Astrocyte of the hippocampus (primary cell): ENCODE measurements around the gene MACROD2.
"Not testable (repeated sequence)": the region's sequence is repeated elsewhere in the genome, so short reads cannot be mapped to it uniquely, and the experiment has no call there.

Experiments used
- DNase-seq: peaks from one replicate; pipeline ENCODE4 v3.0.0; 2011; ENCODE audit warnings: low read depth, low spot score

MACROD2 gene

DNA sequence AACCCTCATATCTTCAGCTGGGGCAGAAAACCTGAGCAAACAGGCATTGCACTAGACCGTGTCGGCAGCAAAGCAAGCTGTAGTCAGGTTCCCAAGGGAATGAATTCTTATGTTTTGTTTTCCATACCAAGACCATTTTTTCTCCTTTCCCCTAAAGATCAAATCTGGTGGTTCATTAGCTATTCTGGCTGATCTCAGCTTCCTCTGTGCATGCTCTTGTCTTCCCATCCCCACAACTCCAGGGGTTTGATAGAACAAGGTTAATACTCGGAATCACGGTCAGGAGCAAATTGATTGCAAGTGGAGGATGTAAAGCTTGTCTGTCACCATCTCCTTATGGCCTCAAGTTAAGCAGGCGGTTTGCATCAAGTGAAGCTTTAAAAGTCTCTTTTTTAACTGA lies 1799.1 kb downstream of the MACROD2 start:
- no peak for DNase-seq

DNA sequence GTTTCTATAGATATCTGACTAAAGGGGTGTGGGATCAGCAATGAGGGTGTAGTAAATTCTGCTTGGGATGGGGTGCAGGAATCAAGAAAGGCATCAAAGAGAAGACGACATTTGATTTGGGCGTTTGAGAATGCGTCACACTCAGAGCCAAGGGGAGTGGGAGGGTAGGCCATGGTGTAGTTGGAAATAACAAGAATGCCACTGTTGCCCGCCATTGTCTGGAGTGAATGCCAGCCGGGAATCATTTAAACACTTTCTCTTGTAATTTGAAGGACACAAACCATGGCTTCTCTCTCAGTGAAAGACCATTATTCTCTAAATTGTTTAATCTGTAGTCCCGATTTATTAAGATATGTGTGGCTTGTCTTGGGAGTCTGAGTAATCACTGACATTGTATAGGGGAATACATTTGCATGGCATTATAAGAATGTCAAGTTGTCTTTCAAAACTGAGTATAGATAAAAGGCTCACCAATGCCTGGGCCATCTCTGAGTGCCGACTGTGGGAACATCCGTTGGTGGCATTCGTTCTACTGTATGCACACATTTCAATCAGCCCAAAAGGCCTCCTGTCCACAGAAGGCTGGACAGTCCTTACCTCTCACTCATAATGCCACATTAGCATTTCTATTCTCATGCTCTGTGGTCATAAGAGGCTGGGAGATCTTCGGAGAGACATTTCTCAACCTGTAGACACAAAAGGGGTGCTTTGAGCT lies 1800.1 kb downstream of the MACROD2 start:
- peak; percentile 4 for DNase-seq

DNA sequence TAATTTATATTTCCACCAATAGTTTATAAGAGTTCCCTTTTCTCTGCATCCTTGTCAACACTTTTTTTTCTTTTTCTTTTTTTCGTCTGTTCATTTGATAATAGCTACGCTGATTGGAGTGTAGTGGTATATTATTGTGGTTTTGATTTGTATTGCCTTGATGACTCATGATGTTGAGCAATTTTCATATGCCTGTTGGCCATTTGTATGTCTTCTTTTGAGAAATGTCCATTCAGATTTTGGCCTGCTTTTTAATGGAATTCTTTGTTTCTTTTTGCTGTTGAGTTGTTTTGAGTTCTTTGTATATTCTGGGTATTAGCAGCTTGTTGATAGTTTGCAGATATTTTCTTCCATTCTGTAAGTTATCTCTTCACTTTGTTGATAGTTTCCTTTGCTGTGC lies 1804.6 kb downstream of the MACROD2 start:
- no peak for DNase-seq

DNA sequence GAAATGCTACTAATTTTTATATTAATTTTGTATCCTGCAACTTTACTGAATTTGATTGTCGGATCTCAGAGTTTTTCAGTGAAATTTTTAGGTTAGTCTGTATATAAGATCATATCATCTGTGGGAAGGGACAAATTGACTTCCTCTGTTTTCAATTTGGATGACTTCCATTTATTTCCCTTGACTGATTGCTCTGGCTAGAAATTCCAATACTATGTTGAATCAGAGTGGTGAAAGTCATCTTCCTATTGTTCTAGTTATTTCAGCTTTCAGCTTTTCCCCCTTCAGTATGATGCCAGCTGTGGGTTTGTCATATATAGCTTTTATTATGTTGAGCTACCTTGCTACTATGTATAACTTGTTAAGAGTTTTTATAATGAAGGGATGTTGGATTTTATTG lies 1806.7 kb downstream of the MACROD2 start:
- no peak for DNase-seq

DNA sequence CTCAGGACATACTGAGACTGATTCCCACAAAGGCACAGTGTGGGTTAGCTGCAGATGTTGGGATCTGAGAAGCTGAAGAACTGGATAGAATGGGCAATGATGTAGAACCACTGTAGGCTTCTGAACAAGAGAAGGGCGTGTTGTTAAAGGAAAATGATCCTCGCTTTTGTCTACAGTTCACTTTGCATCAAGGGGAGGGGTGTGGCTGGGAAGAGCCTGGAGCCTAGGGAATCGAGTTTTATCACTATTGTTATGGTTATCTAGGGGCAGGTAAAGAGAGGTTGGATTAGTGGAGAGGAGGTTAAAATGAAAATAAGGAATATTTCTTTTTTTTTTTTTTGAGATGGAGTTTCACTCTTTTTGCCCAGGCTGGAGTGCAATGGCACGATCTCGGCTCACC lies 1809.8 kb downstream of the MACROD2 start:
- DNase-seq, result no peak

DNA sequence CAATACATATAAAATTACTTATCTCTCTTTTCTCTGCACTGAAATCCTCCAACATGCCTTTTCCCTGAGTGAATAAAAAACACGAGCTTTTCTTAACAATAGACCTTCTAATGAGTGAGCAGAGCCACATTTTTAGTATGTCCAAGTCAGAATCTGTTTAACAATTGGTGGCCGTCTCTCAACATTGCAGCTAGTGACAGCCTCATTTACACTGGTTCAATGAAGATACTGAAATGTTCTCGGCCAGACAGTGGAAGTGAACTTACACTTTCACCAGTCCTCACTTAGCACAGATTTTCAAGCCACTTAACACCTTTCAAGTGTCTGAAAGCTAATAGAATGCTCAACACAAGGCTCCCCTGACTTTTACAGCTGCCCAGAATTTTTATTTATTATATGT lies 1810.8 kb downstream of the MACROD2 start:
- DNase-seq, result no peak

DNA sequence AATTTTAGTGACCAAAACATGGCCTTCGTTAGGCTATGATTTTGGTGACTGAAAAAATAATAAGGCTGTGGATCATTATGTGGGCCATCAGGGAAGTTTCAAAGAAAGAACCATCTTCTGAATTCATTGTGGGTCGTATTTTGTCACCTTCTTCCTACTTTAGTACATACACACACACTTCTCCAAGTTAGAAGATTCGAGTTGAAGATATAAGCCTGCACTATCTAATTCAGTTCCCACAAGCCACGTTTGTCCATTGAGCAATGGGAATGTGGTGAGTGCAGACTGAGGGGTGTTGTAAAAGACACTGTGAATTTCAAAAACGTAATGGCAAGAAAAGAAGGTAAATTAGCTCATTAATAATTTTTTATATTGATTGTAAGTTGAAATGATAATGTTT lies 1812.0 kb downstream of the MACROD2 start:
- no peak for DNase-seq

DNA sequence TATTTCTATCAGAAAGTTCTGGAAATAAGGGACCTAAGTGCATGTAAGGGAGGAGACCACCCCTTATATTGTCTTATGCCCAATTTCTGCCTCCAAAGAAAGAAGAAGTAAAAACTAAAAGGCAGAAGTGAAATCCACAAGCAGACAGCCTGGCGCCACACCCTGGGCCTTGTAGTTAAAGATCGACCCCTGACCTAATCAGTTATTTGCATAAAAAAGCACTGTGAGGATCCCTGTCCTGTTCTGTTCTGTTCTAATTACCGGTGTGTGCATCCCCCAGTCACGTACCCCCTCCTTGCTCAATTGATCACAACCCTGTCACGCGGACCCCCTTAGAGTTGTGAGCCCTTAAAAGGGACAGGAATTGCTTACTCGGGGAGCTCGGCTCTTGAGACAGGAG lies 1812.5 kb downstream of the MACROD2 start:
- DNase-seq, result not testable (repeated sequence)

DNA sequence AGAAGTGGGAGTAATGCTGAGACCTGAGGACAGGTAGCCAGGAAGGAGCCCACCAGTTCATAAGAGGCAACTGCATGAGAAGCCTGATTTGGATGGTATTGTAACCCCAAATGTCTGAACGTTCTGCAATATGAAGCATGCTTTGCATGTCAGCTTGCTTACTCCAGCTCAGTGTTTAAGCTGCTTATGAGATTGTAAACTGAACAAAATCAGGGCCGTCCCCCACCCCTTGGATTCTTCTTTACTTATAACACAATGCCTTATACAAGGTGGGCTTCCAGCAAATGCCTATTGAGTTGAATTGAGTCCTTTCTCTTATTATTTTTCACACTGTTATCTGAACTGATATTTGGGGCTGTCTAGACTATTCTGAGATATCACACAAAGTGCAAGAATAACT lies 1816.6 kb downstream of the MACROD2 start:
- DNase-seq, result no peak

DNA sequence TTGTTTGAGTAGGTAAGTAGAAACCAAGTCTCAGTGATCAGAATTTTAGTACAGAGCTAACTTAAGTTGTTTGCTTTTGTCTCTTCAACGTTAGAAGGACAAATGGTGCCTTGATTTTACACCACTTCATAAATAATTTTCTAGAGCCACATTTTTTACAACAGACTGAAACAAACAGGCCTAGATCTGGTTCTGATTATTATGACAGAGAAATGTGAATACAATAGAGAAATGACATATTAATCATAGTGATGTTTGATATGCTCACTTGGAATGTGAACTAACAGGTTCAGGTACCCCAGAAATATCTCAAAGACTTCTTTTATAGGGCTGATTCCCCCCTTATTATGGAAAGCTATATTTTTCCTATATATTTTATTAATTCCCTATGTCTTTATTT lies 1817.4 kb downstream of the MACROD2 start:
- no peak for DNase-seq

DNA sequence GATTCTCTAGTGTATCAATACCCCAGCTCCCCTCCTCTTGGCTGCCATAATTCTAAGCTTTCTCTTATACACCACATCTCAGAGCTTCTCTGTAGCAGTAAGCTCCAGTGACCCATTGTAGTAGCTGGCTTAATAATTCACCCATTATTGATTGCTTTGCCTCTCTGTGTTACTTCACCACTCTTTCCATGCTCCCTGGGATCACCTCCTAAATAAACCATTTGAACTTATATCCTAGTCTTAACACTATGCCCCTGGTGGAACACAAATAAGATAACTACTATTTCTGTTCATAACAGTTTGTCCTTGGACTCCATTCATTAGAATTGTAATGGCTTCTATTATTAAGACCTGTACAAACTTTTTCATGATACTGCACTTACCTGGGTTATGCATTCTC lies 1819.0 kb downstream of the MACROD2 start:
- DNase-seq, result no peak

DNA sequence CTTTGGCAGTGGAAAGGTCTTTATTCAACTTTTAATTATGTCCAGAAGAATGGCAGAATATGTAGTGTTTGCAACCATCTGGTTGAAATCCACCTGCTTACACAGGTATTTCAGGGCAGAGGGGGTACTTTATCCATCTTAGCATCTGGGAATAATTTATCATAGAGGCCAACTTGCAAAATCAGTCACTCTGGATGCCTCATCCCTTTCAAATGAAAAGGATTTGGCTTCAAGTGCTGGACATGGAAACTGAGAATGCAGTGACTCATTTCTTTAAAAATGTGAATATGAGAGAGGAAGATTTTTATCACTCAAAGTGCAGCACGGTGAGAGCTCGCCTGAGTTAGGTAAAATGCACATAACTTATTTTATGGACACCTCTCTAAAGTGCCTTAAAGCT lies 1819.6 kb downstream of the MACROD2 start:
- peak; percentile 22 for DNase-seq

DNA sequence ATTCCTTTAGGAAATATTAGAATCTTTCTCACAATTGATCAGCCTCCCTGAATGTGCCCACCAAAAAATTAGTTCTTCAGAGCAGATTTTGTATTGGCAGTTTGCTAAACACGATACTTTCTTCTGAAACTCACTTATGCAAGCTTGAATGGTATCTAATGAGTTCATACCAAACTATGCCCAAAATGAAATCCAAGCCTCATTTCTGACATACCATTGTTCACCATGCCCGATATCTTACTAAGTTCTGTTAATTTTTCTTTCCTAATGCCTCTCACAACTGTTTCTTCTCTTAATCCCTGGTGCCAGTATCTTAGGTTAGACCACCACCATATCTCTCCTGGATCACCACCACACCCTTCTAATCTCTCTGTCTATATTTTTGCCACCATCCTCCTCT lies 1822.0 kb downstream of the MACROD2 start:
- peak; percentile 11 for DNase-seq

DNA sequence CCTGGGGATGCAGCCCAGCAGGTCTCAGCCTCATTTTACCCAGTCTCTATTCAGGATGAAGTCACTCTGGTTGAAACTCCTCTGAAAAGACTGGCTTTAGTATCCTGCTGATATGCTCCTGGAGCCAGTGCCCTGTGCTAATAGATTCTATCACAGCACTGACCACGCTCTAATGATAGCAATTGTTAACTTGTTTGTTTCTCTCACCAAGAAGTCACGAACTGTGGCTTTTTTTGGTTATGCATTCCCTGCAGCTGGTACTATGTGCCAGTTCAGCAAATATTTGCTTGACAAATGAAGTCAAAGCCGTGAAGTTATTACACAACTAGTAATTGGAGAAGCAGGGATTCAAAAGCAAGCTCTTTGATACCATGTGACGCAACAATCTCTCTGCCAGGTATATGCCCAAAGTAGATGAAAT lies 1823.3 kb downstream of the MACROD2 start:
- peak; percentile 10 for DNase-seq

DNA sequence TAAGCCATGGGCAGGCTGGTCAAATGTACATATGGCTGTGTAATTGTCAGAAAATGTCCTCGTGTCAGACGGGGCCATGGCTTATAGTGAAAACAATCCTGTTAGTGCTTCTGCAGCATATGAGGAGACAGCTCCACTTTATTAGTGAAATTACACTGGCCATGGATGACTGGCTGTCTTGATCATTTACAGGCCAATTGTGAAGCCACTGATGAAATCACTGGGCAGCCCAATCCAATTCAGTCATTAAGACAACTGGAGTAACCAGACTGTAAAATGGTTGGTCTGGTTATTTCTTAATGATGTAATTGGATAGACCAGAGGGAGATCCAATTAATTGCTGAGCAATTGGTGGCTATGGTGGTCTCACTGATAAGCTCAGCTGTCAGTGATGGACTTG lies 1828.4 kb downstream of the MACROD2 start:
- no peak for DNase-seq

DNA sequence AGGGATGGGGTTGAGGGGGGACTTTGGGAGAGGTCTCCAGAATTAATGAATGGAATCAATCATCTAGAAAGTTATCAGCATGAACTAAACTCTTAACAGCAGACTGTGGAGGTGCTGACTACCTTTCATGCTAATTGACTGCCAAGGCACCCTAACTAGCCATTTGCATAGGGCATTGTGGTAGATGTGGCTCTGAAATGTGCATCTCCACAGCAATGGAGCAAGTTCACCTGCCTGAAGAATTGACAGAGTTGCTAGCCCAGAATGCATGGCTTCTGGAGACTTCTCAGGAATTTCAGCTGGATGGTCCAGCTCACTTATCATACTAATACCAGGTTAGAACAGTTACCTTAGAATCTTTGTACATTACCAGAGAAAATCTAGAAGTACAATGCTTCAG lies 1832.3 kb downstream of the MACROD2 start:
- no peak for DNase-seq

DNA sequence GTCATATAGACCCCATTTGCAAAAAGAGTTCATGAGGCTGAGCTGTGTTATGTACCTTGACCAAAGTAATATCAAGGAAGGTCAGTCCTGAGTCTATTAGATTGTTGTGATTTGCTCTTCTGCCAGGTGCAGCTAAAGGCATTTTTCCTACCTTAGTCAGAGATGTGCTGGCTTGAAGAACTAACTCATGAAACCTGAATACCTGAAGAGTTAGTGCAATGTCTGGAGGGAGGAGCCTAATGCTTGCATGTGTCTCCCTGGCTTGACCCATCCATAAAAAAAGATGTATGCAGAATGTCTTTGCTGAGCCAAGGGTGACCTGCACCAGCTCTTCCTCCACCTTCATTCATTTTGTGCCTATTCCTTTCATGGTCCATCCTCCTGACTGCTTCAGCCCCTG lies 1835.9 kb downstream of the MACROD2 start:
- DNase-seq, result no peak

DNA sequence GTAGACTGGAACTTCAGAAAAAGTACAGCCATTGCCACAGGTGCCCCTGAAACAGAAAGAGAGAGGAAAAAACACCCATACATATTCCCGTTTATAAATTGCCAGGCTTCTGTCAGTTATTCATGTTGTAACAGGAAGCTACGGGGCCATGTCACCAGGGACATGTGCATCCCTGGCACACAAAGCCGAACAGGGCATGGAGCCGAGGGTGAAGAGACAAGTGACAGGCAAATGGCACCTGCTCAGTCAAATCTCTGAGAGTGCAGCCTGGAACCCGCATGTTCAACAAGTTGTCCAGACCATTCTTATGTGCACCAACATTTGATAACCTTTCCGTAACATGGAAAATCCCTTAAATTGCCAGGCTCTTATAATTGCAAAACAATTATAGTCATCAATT lies 1837.2 kb downstream of the MACROD2 start:
- no peak for DNase-seq

DNA sequence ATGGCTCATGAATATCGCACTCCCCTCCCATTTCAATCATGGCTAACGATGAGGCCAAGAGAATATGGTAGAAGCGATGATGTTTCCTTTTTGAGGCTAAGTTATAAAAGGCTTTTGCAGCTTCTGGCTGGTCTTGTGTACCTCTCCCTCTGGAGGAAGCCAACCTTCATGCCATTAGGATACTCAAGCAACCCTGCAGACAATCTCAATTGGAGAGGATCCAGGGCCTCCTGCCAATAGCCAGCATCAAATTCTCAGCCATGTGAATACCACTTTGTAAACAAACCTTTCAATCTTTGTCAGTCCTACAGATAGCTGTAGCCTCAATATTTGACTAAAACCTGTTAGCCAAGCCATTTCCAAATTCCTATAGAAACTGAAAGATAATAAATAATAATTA lies 1839.5 kb downstream of the MACROD2 start:
- DNase-seq, result peak; percentile 31

DNA sequence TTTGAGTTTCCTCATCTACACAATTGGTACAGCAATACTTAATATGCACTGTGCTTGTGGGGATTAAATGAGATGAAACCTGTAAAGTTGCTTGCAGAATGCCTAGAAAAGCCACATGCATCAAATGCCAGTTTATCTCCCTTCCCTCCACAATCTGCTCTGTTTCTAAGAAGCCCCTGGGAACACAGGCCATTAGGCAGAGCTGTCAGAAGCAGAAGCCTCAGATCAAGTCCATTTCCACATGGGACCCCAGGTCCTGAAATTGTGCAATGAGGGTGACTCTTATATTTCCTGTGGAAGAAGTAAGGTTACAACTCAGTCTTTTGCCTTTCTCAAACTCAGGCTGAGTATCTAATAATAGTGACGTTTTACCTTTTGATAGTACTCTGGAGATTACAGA lies 1840.5 kb downstream of the MACROD2 start:
- DNase-seq, result peak; percentile 2

DNA sequence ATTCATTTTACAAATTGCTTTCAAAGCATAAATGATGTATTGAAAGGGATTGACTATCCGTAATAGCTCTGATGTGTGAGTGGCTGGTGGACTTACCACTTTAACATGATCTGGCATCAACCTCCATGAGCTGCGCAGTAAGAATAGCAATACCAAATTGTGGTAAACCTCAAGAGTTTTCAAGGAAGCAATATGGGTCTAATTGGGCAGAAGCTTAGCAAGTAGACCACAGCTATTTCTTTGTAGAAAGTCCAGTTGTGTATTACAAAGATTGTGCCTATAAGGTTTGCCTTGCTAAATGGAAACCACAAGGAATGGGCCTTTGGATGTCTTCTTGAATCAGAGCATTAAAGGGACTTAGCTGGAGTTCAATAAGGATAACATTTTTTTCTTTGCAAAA lies 1841.3 kb downstream of the MACROD2 start:
- peak; percentile 84 for DNase-seq

DNA sequence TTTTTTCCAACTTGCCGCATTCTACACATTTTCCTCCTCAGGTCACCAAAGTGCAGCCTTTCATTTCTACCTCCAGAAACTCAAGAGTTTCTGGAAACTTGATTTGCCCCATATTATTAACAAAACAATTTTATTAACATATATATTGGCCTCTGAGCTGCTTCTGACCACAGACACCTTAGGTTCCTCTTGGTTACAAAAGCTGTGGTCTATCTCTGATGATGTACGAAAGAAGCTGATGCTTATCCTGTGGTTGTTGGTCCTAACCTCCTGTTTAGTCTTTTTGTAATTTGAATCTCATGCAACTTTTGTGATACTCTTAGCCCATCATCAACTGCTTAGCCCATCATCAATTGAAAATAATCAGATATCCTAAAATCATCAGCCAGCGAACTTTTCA lies 1842.2 kb downstream of the MACROD2 start:
- no peak for DNase-seq

DNA sequence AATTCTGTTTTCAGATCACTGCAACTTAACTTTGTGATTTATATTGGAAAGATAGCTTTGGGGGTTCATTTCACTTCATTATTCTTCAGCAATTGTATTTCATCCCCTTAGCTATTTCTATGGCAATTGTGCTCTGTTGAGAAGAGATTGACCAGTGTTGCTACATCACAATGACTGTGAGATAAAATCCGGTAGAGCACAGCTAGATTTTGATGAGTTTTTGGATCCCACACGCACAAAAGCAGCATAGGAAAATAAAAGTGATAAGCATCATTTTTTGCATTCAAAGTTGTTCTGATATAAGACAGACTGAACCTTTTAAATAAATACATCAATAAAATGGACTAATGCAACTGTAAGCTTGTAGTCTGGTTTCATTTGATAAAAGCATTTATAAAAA lies 1843.2 kb downstream of the MACROD2 start:
- no peak for DNase-seq

DNA sequence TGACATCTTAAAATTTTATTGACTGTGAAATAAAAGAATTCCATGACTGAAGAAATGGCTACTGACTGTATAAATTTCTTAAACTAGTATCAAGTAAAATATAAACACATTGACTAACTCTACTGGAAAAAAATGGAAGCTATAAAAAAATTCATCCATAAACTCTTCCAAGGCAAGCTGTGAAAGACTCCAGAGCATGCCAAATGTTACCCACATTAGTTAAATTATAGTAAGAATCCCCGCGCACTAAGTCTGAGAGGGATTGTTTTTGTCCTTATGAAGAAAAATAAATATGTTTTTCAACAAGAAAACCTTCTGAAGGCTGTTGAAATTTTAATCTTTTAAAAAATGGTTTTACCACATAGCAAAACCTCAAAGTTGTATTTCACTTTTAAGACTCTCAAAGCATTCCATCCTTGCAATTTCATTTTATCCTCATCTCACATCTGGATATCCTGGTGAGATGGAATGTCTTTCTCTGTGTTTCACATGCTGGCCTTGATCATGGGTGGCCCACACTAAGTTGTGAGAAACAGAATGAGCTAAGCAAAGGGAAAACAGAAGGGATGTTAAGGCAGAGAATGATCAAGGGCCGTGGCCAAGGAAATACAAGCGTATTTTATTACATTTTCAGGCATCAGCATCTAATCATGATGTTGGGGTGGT lies 1845.5 kb downstream of the MACROD2 start:
- DNase-seq, result no peak
